GM12878 (cell line): ENCODE measurements around the gene STK40. TPM values are rescaled to one million over a fixed set of nuclear protein-coding genes. Genes with fewer than 3 reads are reported as not detected.

ENCODE experiments used
- ATAC-seq: fragments of 200-7000 bp; cut with Tn5 transposase; 3 replicates; pipeline ENCODE4 v1.9.1; 2020; ENCODE audit warnings: mild to moderate bottlenecking, moderate library complexity
- BruUV-seq: library from RNA; stranded (reverse); fragments of 400-500 nt; replicated peaks from 2 replicates; lab custom pipeline; 2021; lab: Mats Ljungman, UMichigan
- CTCF ChIA-PET: fragments of 300-600 bp; sonication (Branson Sonifier 250); formaldehyde crosslinking; extraction: SDS; loops from one replicate; lab custom pipeline; 2021; ENCODE audit warnings: inconsistent platforms; lab: Yijun Ruan, JAX
- POLR2A ChIA-PET: fragments of 350-600 bp; formaldehyde crosslinking; extraction: SDS; loops from one replicate; lab custom pipeline; 2021; ENCODE audit warnings: inconsistent platforms; lab: Charles Lee
- RAD21 ChIA-PET: fragments of 300-600 bp; sonication (Branson Sonifier 250); formaldehyde crosslinking; loops from one replicate; lab custom pipeline; 2023; ENCODE audit warnings: antibody characterized with exemption; ENCODE audit not compliant: unreplicated experiment; lab: Charles Lee
- SMC1A ChIA-PET: fragments of 300-600 bp; sonication (Branson Sonifier 250); formaldehyde crosslinking; loops from one replicate; lab custom pipeline; 2023; ENCODE audit not compliant: unreplicated experiment, uncharacterized antibody; lab: Charles Lee
- DNase-seq: peaks from one replicate; pipeline ENCODE4 v3.0.0-alpha.2; 2011; ENCODE audit warnings: low read depth, low spot score
- FAIRE-seq: peaks from 3 replicates; lab custom pipeline; 2011; peaks lifted over from hg19 to GRCh38; lab: Jason Lieb, UNC
- H2AFZ ChIP-seq: 2 replicates; pipeline ENCODE4 v1.6.0; 2011; ENCODE audit warnings: low read depth, low read length, control low read depth; ENCODE audit not compliant: control insufficient read depth
- H3K27ac ChIP-seq: 2 replicates; pipeline ENCODE4 v1.5.1; 2011; ENCODE audit warnings: control low read depth; ENCODE audit not compliant: control insufficient read depth, insufficient read depth
- H3K27me3 ChIP-seq, 2 experiments: replicated peaks in 1 of 2; 2 replicates each; pipeline versions ENCODE4 v1.6.0 to v1.6.1; 2011; ENCODE audit warnings: low read length in 1 of 2; ENCODE audit not compliant: control insufficient read depth in 2 of 2, insufficient read depth in 2 of 2
- H3K36me3 ChIP-seq, 2 experiments: 2 replicates each; pipeline ENCODE4 v1.5.1; 2011; ENCODE audit warnings: low read length in 1 of 2; ENCODE audit not compliant: control insufficient read depth in 2 of 2, insufficient read depth in 2 of 2
- H3K4me1 ChIP-seq: 2 replicates; pipeline ENCODE4 v1.6.1; 2011; ENCODE audit warnings: mild to moderate bottlenecking, low read length, moderate library complexity, mixed read lengths; ENCODE audit not compliant: control insufficient read depth, insufficient read depth
- H3K4me2 ChIP-seq: 2 replicates; pipeline ENCODE4 v1.6.0; 2011; ENCODE audit warnings: control low read depth; ENCODE audit not compliant: control insufficient read depth, insufficient read depth
- H3K4me3 ChIP-seq: fragments of 200-600 bp; sonication (generic); 2 replicates; pipeline ENCODE4 v1.5.1; 2016
- H3K79me2 ChIP-seq: 2 replicates; pipeline ENCODE4 v1.6.0; 2011; ENCODE audit warnings: low read length; ENCODE audit not compliant: control insufficient read depth, insufficient read depth
- H3K9ac ChIP-seq: 2 replicates; pipeline ENCODE4 v1.8.0; 2011; ENCODE audit warnings: low read length, control low read depth, mixed read lengths; ENCODE audit not compliant: control insufficient read depth, insufficient read depth
- H3K9me3 ChIP-seq: replicated peaks from 3 replicates; pipeline ENCODE4 v1.5.1; 2011; ENCODE audit warnings: mild to moderate bottlenecking, low read length; ENCODE audit not compliant: control insufficient read depth, insufficient read depth
- H4K20me1 ChIP-seq: 2 replicates; pipeline ENCODE4 v1.6.0; 2011; ENCODE audit not compliant: control insufficient read depth, insufficient read depth
- GATAD2B ChIP-seq: fragments of 450-650 bp; conservative IDR thresholded peaks from 2 replicates; pipeline ENCODE4 v1.6.1; 2017; ENCODE audit warnings: low read depth, mild to moderate bottlenecking, moderate library complexity
- IKZF1 ChIP-seq: fragments of 450-650 bp; conservative IDR thresholded peaks from 2 replicates; pipeline ENCODE4 v1.6.1; 2017; ENCODE audit warnings: antibody characterized with exemption, mild to moderate bottlenecking
- WGBS: methylation state at CpG from one replicate; pipeline ENCODE4 v1.1.6; 2016; ENCODE audit warnings: low lambda C conversion rate; ENCODE audit not compliant: insufficient replicate concordance, insufficient coverage; ENCODE audit errors: missing lambda C conversion rate; 5-methylcytosine and 5-hydroxymethylcytosine counted together
- in situ Hi-C: fragments of 300-500 bp; cut with MboI; formaldehyde crosslinking; loops from 9 replicates; pipeline ENCODE4 v1.14.3; 2018; ENCODE audit warnings: mixed read lengths
- intact Hi-C: fragments of 100-400 bp; cut with micrococcal nuclease; formaldehyde crosslinking; loops from one replicate; pipeline ENCODE4 v1.14.2; 2022; ENCODE audit not compliant: unreplicated experiment
- polyA plus RNA-seq, 11 experiments: library from polyadenylated mRNA; depleted of rRNA in 4 of 11; unstranded in 6 of 11; stranded (reverse) in 5 of 11; fragments of >200 nt; fragmentation: Nextera tagmentation in 4 of 11; fragmentation: Illumina TruSeq in 1 of 11; extraction: Ambion mirVana in 4 of 11; extraction: Trizol in 1 of 11; gene quantifications; 1 replicate in 1 of 11; 2 replicates in 10 of 11; pipeline versions ENCODE4 v1.2.1 to v1.2.3, GENCODE V29; 2011 to 2016; ENCODE audit warnings: inconsistent platforms in 2 of 11, missing spikeins in 2 of 11, low read depth in 1 of 11
- total RNA-seq, 4 experiments: library from RNA; depleted of rRNA in 3 of 4; stranded (reverse); fragments of >200 nt in 3 of 4; fragmentation: Illumina TruSeq in 1 of 4; extraction: Trizol in 1 of 4; gene quantifications; 2 replicates each; pipeline versions ENCODE4 v1.2.1 to v1.2.3, GENCODE V29; 2013 to 2021
- TF ChIP-seq, protein P1 (sequence below): fragments of 150-350 bp; IDR thresholded peaks from 2 replicates; pipeline ENCODE4 v1.6.1; 2016; ENCODE audit warnings: low read depth, low read length
- TF ChIP-seq, protein P2 (sequence below): IDR thresholded peaks from 2 replicates; pipeline ENCODE4 v1.6.1; 2011; ENCODE audit warnings: borderline replicate concordance, low read depth, mild to moderate bottlenecking, moderate library complexity, low read length; ENCODE audit not compliant: insufficient read depth, poor library complexity, severe bottlenecking

STK40 gene
- total and polyA plus RNA-seq, 10 of the 15 experiments (the other 5 are each of a cell fraction or from before 2014, with no cell fraction given) = 0.27 to 51.0 (median 29.5) TPM

GRCh38 chr1:36433102-36433501 is 47.4 kb upstream of the STK40 start:
- no peaks in the 10 kb centered on the region for H4K20me1 ChIP-seq
- H3K4me1 ChIP-seq = no peaks in the 10 kb centered on the region
- no peak for ATAC-seq
- H3K27ac ChIP-seq = no peak overlapping the region
- intact Hi-C loops = no loop called here
- FAIRE-seq = no peak
- H3K4me2 ChIP-seq = no peak overlapping the region
- H3K79me2 ChIP-seq = no peaks in the 10 kb centered on the region
- no peak overlapping the region for H2AFZ ChIP-seq
- no peaks in the 10 kb centered on the region for H3K9me3 ChIP-seq
- TF ChIP-seq IKZF1 = no peak
- TF ChIP-seq, protein P1, sequence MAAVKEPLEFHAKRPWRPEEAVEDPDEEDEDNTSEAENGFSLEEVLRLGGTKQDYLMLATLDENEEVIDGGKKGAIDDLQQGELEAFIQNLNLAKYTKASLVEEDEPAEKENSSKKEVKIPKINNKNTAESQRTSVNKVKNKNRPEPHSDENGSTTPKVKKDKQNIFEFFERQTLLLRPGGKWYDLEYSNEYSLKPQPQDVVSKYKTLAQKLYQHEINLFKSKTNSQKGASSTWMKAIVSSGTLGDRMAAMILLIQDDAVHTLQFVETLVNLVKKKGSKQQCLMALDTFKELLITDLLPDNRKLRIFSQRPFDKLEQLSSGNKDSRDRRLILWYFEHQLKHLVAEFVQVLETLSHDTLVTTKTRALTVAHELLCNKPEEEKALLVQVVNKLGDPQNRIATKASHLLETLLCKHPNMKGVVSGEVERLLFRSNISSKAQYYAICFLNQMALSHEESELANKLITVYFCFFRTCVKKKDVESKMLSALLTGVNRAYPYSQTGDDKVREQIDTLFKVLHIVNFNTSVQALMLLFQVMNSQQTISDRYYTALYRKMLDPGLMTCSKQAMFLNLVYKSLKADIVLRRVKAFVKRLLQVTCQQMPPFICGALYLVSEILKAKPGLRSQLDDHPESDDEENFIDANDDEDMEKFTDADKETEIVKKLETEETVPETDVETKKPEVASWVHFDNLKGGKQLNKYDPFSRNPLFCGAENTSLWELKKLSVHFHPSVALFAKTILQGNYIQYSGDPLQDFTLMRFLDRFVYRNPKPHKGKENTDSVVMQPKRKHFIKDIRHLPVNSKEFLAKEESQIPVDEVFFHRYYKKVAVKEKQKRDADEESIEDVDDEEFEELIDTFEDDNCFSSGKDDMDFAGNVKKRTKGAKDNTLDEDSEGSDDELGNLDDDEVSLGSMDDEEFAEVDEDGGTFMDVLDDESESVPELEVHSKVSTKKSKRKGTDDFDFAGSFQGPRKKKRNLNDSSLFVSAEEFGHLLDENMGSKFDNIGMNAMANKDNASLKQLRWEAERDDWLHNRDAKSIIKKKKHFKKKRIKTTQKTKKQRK = no peak
- no peak for TF ChIP-seq GATAD2B
- TF ChIP-seq, protein P2, sequence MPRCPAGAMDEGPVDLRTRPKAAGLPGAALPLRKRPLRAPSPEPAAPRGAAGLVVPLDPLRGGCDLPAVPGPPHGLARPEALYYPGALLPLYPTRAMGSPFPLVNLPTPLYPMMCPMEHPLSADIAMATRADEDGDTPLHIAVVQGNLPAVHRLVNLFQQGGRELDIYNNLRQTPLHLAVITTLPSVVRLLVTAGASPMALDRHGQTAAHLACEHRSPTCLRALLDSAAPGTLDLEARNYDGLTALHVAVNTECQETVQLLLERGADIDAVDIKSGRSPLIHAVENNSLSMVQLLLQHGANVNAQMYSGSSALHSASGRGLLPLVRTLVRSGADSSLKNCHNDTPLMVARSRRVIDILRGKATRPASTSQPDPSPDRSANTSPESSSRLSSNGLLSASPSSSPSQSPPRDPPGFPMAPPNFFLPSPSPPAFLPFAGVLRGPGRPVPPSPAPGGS = no peak
- 6% methylated on average over 1 of the region's 1 CpG for whole genome bisulfite sequencing
- in situ Hi-C loops = no loop called here
- ChIA-PET POLR2A (no interaction called here), RAD21 (no interaction called here), SMC1A (no interaction called here), CTCF (no interaction called here)
- H3K36me3 ChIP-seq = no peaks in the 10 kb centered on the region
- no peak overlapping the region for H3K9ac ChIP-seq
- no peaks in the 10 kb centered on the region for H3K27me3 ChIP-seq
- BruUV-seq = no TSS peak
- no peak overlapping the region for H3K4me3 ChIP-seq
- DNase-seq = no peak
